ENCODE measurements around the gene REPS1.

DNA sequence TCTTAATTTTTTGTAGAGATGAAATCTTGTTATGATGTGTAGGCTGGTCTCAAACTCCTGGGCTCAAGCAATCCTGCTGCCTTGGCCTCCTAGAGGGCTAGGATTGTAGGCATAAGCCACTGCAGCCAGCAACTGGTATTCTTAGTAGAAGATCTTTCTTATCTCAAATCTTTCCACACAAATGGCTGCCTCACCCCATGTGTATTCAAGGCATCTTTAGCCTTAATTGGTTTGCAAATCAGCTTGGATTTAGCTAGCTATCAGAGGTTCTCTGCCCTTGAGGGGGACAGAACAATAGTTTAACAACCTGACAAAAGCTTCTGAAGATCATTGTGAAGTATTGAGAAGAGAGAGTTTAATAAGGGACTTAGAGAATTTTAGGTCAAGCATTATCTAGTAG is 22.6 kb upstream of the REPS1 start:
- no peak for TF ChIP-seq POLR2AphosphoS5 (IDR thresholded peaks at IDR 0.05; ENCODE audit: low read depth, low read length)
- no peak for TF ChIP-seq POLR2A (IDR thresholded peaks at IDR 0.05; ENCODE audit: low read depth, low read length)
- no peak for TF ChIP-seq TAF1 (IDR thresholded peaks at IDR 0.05; ENCODE audit: borderline replicate concordance, low read depth, low read length)
